ENCODE measurements around the gene ZNF614. TPM values are rescaled to one million over a fixed set of nuclear protein-coding genes. Genes with fewer than 3 reads are reported as not detected.

ZNF614 gene
- total and polyA plus RNA-seq, 7 donors: 3.3 to 7.7 (median 4.3) TPM

DNA sequence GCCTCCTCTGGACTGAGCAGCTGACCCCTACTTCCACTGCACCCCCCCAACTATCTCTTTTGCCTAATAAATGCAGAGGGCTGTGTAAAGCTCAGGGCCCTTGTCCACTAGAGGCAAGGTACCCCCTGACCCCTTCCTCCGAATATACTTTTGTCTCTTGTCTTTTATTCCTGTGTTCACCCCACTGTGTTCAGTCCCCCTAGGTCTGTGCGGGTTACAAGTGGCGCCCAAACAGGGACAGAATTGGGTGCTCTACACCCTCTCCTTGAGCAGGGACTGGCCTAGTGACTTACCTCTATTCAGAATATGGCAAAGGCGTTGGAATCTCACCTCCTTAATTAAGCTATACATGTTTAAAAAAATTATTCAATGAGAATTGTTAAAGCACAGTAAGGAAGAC, 56.6 kb downstream of the ZNF614 start:
- WGBS, 3 donors: 98 to 99% (median 99%) methylated on average over 4 of the region's 4 CpGs

DNA sequence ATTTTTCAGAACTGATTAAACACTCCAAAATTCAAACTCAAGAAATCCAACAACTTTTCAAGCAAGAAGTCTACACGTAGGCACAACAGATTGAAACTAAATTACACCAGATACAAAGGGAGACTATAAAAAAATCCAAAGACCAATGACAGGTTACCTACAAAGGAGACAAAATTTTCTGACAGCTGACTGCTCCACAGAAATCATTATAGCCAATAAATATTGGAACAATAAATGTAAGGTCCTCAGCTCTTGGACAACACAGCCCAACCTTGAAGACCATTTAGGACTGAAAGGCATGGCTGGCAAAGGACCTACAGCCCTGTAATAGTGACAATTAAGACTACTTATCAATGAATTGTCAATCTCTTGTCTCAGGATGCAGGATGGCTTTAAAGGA, 57.5 kb downstream of the ZNF614 start:
- H3K36me3 ChIP-seq (ENCODE audit: insufficient read depth in 1 of 2, low read depth in 1 of 2): peaks cover 56 to 80% of the 10 kb centered on the region in 2 donors
- no peak overlapping the region for H3K27ac ChIP-seq
- no peak overlapping the region for H3K4me3 ChIP-seq
- DNase-seq (no peak), ATAC-seq (no peak)
- no peaks in the 10 kb centered on the region for H3K27me3 ChIP-seq (ENCODE audit: insufficient read depth in 3 of 3, low read length in 2 of 3)
- 95 to 100% (median 99%) methylated on average over 1 of the region's 1 CpG for WGBS, 3 donors
- no peaks in the 10 kb centered on the region for H3K4me1 ChIP-seq
- intact Hi-C loops (cut with DNase I): no loop called here
- H3K9me3 ChIP-seq: peaks cover 98% of the 10 kb centered on the region
- TF ChIP-seq, protein P1, sequence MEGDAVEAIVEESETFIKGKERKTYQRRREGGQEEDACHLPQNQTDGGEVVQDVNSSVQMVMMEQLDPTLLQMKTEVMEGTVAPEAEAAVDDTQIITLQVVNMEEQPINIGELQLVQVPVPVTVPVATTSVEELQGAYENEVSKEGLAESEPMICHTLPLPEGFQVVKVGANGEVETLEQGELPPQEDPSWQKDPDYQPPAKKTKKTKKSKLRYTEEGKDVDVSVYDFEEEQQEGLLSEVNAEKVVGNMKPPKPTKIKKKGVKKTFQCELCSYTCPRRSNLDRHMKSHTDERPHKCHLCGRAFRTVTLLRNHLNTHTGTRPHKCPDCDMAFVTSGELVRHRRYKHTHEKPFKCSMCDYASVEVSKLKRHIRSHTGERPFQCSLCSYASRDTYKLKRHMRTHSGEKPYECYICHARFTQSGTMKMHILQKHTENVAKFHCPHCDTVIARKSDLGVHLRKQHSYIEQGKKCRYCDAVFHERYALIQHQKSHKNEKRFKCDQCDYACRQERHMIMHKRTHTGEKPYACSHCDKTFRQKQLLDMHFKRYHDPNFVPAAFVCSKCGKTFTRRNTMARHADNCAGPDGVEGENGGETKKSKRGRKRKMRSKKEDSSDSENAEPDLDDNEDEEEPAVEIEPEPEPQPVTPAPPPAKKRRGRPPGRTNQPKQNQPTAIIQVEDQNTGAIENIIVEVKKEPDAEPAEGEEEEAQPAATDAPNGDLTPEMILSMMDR (IDR thresholded peaks at IDR 0.05): no peak

More for the DNA sequence above, 56.6 kb downstream of the ZNF614 start:
- H3K27ac ChIP-seq: no peak overlapping the region
- H3K4me3 ChIP-seq: no peak overlapping the region
- no peaks in the 10 kb centered on the region for H3K27me3 ChIP-seq (ENCODE audit: insufficient read depth in 3 of 3, low read length in 2 of 3)
- no peak for DNase-seq
- TF ChIP-seq, protein P1 (IDR thresholded peaks at IDR 0.05): no peak
- H3K4me1 ChIP-seq: no peaks in the 10 kb centered on the region
- intact Hi-C loops (cut with DNase I): no loop called here
- peaks cover 96% of the 10 kb centered on the region for H3K9me3 ChIP-seq
- no peak for ATAC-seq
- peaks cover 51 to 71% of the 10 kb centered on the region in 2 donors for H3K36me3 ChIP-seq (ENCODE audit: insufficient read depth in 1 of 2, low read depth in 1 of 2)

DNA sequence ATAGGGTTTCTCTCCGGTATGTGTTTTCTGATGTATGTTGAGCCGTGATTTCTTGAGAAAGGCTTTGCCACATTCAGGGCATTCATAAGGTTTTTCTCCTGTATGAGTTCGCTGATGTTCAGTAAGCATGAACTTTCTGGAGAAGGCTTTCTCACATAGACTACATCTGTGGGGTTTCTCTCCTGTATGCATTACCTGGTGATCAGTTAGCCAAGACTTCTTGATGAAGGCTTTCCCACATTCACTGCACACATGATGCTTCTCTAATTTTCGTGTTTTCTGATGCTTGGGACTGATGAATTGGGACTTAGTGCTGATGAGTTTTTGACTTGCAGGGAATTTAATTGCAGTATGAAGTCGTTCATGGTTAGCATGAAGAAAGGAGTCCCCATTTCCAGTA, 62.6 kb downstream of the ZNF614 start:
- TF ChIP-seq, protein P1 (IDR thresholded peaks at IDR 0.05): no peak
- no peak overlapping the region for H3K27ac ChIP-seq
- H3K9me3 ChIP-seq: peaks cover 93% of the 10 kb centered on the region
- ATAC-seq: no peak
- no peaks in the 10 kb centered on the region for H3K4me1 ChIP-seq
- H3K36me3 ChIP-seq (ENCODE audit: insufficient read depth in 1 of 2, low read depth in 1 of 2): peaks cover 39 to 66% of the 10 kb centered on the region in 2 donors
- WGBS, 3 donors: 98 to 99% (median 99%) methylated on average over 5 of the region's 5 CpGs
- H3K4me3 ChIP-seq: no peak overlapping the region
- no peaks in the 10 kb centered on the region for H3K27me3 ChIP-seq (ENCODE audit: insufficient read depth in 3 of 3, low read length in 2 of 3)
- DNase-seq: no peak
- intact Hi-C loops (cut with DNase I): no loop called here

Other genes starting within 250 kb of the ZNF614 start
- gene FPR3, start 233.2 kb downstream of the ZNF614 start, total RNA-seq: 1 to 10 TPM; 1.2 to 2.3 (median 1.8) TPM
- under 1 TPM; 0.27 to 0.66 (median 0.32) TPM for gene FPR3, start 233.2 kb downstream of the ZNF614 start, polyA plus RNA-seq
- 1 to 10 TPM; 3.9 to 9.1 (median 5.3) TPM for gene ZNF577, start 140.4 kb downstream of the ZNF614 start, total RNA-seq
- 10 to 100 TPM in 1 of 3 donors, 1 to 10 TPM in 2; 3.1 to 10.4 (median 5.1) TPM for gene ZNF577, start 140.4 kb downstream of the ZNF614 start, polyA plus RNA-seq
- 1 to 10 TPM; 4.2 to 6.0 (median 4.9) TPM for gene ZNF649, start 123.4 kb downstream of the ZNF614 start, total RNA-seq
- gene ZNF649, start 123.4 kb downstream of the ZNF614 start, polyA plus RNA-seq: 1 to 10 TPM; 2.9 to 6.0 (median 3.6) TPM
- gene ZNF613, start 100.9 kb downstream of the ZNF614 start, total RNA-seq: 1 to 10 TPM; 1.7 to 3.6 (median 2.3) TPM
- gene ZNF613, start 100.9 kb downstream of the ZNF614 start, polyA plus RNA-seq: 1 to 10 TPM; 1.7 to 4.5 (median 2.3) TPM
- 1 to 10 TPM; 2.9 to 7.2 (median 4.9) TPM for gene ZNF350, start 41.5 kb downstream of the ZNF614 start, total RNA-seq
- gene ZNF350, start 41.5 kb downstream of the ZNF614 start, polyA plus RNA-seq: 10 to 100 TPM in 1 of 3 donors, 1 to 10 TPM in 2; 3.5 to 12.7 (median 7.2) TPM
- 1 to 10 TPM; 4.5 to 7.4 (median 5.2) TPM for gene ZNF615, start 20.2 kb downstream of the ZNF614 start, total RNA-seq
- 1 to 10 TPM; 1.5 to 8.2 (median 3.3) TPM for gene ZNF615, start 20.2 kb downstream of the ZNF614 start, polyA plus RNA-seq
- gene ZNF432, start 20.5 kb upstream of the ZNF614 start, total RNA-seq: 1 to 10 TPM; 3.1 to 6.4 (median 4.5) TPM
- gene ZNF432, start 20.5 kb upstream of the ZNF614 start, polyA plus RNA-seq: 1 to 10 TPM; 3.4 to 6.6 (median 4.2) TPM
- 1 to 10 TPM; 3.0 to 4.4 (median 3.2) TPM for gene ZNF841, start 67.4 kb upstream of the ZNF614 start, total RNA-seq
- gene ZNF841, start 67.4 kb upstream of the ZNF614 start, polyA plus RNA-seq: 1 to 10 TPM; 1.2 to 4.3 (median 2.2) TPM
- 1 to 10 TPM; 1.8 to 6.2 (median 3.8) TPM for gene ZNF616, start 111.6 kb upstream of the ZNF614 start, total RNA-seq
- gene ZNF616, start 111.6 kb upstream of the ZNF614 start, polyA plus RNA-seq: 1 to 10 TPM; 1.5 to 4.8 (median 2.2) TPM
- gene ZNF836, start 143.2 kb upstream of the ZNF614 start, total RNA-seq: 1 to 10 TPM; 2.1 to 6.4 (median 3.9) TPM
- 1 to 10 TPM; 1.3 to 4.4 (median 1.8) TPM for gene ZNF836, start 143.2 kb upstream of the ZNF614 start, polyA plus RNA-seq
- 100 to 1,000 TPM; 182 to 340 (median 268) TPM for gene PPP2R1A, start 161.7 kb upstream of the ZNF614 start, total RNA-seq
- 100 to 1,000 TPM; 127 to 400 (median 139) TPM for gene PPP2R1A, start 161.7 kb upstream of the ZNF614 start, polyA plus RNA-seq
- 10 to 100 TPM in 2 of 4 donors, 1 to 10 TPM in 2; 6.3 to 10.4 (median 8.8) TPM for gene ZNF766, start 241.2 kb upstream of the ZNF614 start, total RNA-seq
- 10 to 100 TPM in 1 of 3 donors, 1 to 10 TPM in 2; 3.6 to 10.7 (median 3.8) TPM for gene ZNF766, start 241.2 kb upstream of the ZNF614 start, polyA plus RNA-seq